Measurements from ENCODE around the gene TRIM28.

The TRIM28 gene

GRCh38 chr19:58548859-58549663, 5.2 kb downstream of the TRIM28 start:
- DNase-seq (ENCODE audit: low read depth in 2 of 2), result no peak

GRCh38 chr19:58549664-58550361, 5.9 kb downstream of the TRIM28 start:
- DNase-seq (ENCODE audit: low read depth in 2 of 2), result no peak

- no peak for DNase-seq (ENCODE audit: low read depth in 2 of 2)
Measured at GRCh38 chr19:58550362-58551122, 6.7 kb downstream of the TRIM28 start.

- no peak for DNase-seq (ENCODE audit: low read depth in 2 of 2)
Measured at GRCh38 chr19:58551123-58551497, 7.2 kb downstream of the TRIM28 start.

GRCh38 chr19:58551577-58552471, 8.0 kb downstream of the TRIM28 start:
- DNase-seq (ENCODE audit: low read depth in 2 of 2), result no peak

- no peak for DNase-seq (ENCODE audit: low read depth in 2 of 2)
Measured at GRCh38 chr19:58552655-58553054, 8.8 kb downstream of the TRIM28 start.

GRCh38 chr19:58553799-58554493, 10.1 kb downstream of the TRIM28 start:
- no peak for DNase-seq (ENCODE audit: low read depth in 2 of 2)

- DNase-seq (ENCODE audit: low read depth in 2 of 2), result peak; percentile 96 to 98
Measured at GRCh38 chr19:58554494-58555368, 10.9 kb downstream of the TRIM28 start, which contains the start of gene CHMP2A. CHMP2A (minus strand) TSS chr19:58555105; CDS start chr19:58554212, 893 bp downstream.

GRCh38 chr19:58555369-58555885, 11.6 kb downstream of the TRIM28 start:
- DNase-seq (ENCODE audit: low read depth in 2 of 2), result no peak

GRCh38 chr19:58555920-58556621, 12.2 kb downstream of the TRIM28 start:
- no peak for DNase-seq (ENCODE audit: low read depth in 2 of 2)

GRCh38 chr19:58556622-58557220, 12.9 kb downstream of the TRIM28 start:
- DNase-seq (ENCODE audit: low read depth in 2 of 2), result no peak

- no peak for DNase-seq (ENCODE audit: low read depth in 2 of 2)
Measured at GRCh38 chr19:58557221-58558065, 13.6 kb downstream of the TRIM28 start.

- DNase-seq (ENCODE audit: low read depth in 2 of 2), result peak in 1 of 2 donors; percentile 49
Measured at GRCh38 chr19:58558066-58558622, 14.3 kb downstream of the TRIM28 start, which contains the start of gene UBE2M. UBE2M (minus strand) TSS chr19:58558611; CDS start chr19:58558381, 230 bp downstream.

GRCh38 chr19:58558623-58559274, 14.9 kb downstream of the TRIM28 start:
- peak; percentile 97 to 99 for DNase-seq (ENCODE audit: low read depth in 2 of 2)

- peak in 1 of 2 donors; percentile 59 for DNase-seq (ENCODE audit: low read depth in 2 of 2)
Measured at GRCh38 chr19:58559275-58560006, 15.6 kb downstream of the TRIM28 start.

All from stimulated activated CD4-positive, alpha-beta T cell treated with anti-CD3 and anti-CD28 coated beads, Interleukin-1b, Interleukin-23, amount 100 ng/mL, for 4 hours (primary cell).